ENCODE measurements around the gene AMN1. TPM values are rescaled to one million over a fixed set of nuclear protein-coding genes. Genes with fewer than 3 reads are reported as not detected.

Gene AMN1
- total and polyA plus RNA-seq, 2 of the 4 experiments (the other 2 are of a cell fraction) = 3.4 to 5.2 TPM

- no peaks in the 10 kb centered on the region for H3K9me3 ChIP-seq (ENCODE audit: control insufficient read depth, insufficient read depth, low read length)
- H3K4me1 ChIP-seq (ENCODE audit: control insufficient read depth, insufficient read depth, low read length) = no peaks in the 10 kb centered on the region; the same call in 1 of the 2 replicates
- no peak for TF ChIP-seq MAFK (IDR thresholded peaks at IDR 0.05; ENCODE audit: low read depth, low read length)
- no peak for TF ChIP-seq BHLHE40 (IDR thresholded peaks at IDR 0.05; ENCODE audit: low read depth, low read length)
- no peak for TF ChIP-seq CHD1 (IDR thresholded peaks at IDR 0.05; ENCODE audit: low read depth, low read length)
- no peak for TF ChIP-seq FOS (IDR thresholded peaks at IDR 0.05; ENCODE audit: low read depth, low read length)
- TF ChIP-seq SMC3 (IDR thresholded peaks at IDR 0.05; ENCODE audit: low read depth, low read length) = no peak
- no peak for TF ChIP-seq CTCF (conservative IDR thresholded peaks at IDR 0.05; ENCODE audit: low read depth, low read length)
- TF ChIP-seq RAD21 (IDR thresholded peaks at IDR 0.05; ENCODE audit: low read length) = no peak
- TF ChIP-seq ELK1 (IDR thresholded peaks at IDR 0.05; ENCODE audit: borderline replicate concordance, low read depth, low read length) = no peak
- TF ChIP-seq USF2 (IDR thresholded peaks at IDR 0.05; ENCODE audit: low read depth, low read length) = no peak
- no peak for TF ChIP-seq RFX5 (IDR thresholded peaks at IDR 0.05; ENCODE audit: low read depth, low read length)
- TF ChIP-seq NFE2L2 (IDR thresholded peaks at IDR 0.05; ENCODE audit: low read depth, low read length) = no peak
- TF ChIP-seq CEBPB (IDR thresholded peaks at IDR 0.05; ENCODE audit: low read depth, low read length) = no peak
- no peak for TF ChIP-seq POLR2A (IDR thresholded peaks at IDR 0.05; ENCODE audit: low read depth, low read length)
- TF ChIP-seq RCOR1 (IDR thresholded peaks at IDR 0.05; ENCODE audit: insufficient replicate concordance, low read length) = no peak
- intact Hi-C loops (cut with micrococcal nuclease) (no loop called here), dilution Hi-C loops (cut with HindIII; ENCODE audit: low sequenced_read_pairs, unreplicated experiment) (no loop called here), in situ Hi-C loops (cut with MboI; ENCODE audit: low sequenced_read_pairs) (no loop called here)
- H3K27me3 ChIP-seq (ENCODE audit: control insufficient read depth, insufficient read depth, low read length) = no peaks in the 10 kb centered on the region; the same call in 1 of the 2 replicates
- no peak overlapping the region for H3K56ac ChIP-seq (ENCODE audit: extremely low read depth, insufficient read depth, low read length)
- no peaks in the 10 kb centered on the region for H3K9me1 ChIP-seq (ENCODE audit: insufficient read depth, low read length)
- H2AFZ ChIP-seq (replicated peaks; ENCODE audit: low read length, poor library complexity) = no peak overlapping the region
- no peak overlapping the region for H2BK15ac ChIP-seq (ENCODE audit: low read depth, low read length)
- H2AK9ac ChIP-seq (replicated peaks; ENCODE audit: low read depth, low read length, poor library complexity) = no peak overlapping the region
- H4K91ac ChIP-seq (ENCODE audit: insufficient read depth, low read depth, low read length) = no peak overlapping the region
- no peak overlapping the region for H4K5ac ChIP-seq (ENCODE audit: low read depth, low read length)
- no CpG with 5 or more reads among the region's 7 CpGs for WGBS, 2 experiments (ENCODE audit: extremely low coverage in 2 of 2, insufficient read length in 1 of 2)
- H3K27ac ChIP-seq (ENCODE audit: insufficient read depth, low read length) = no peak overlapping the region
- BruUV-seq (replicated peaks) = no TSS peak
- no peak overlapping the region for H2BK5ac ChIP-seq (ENCODE audit: low read depth, low read length, poor library complexity, severe bottlenecking)
- H3K4ac ChIP-seq (ENCODE audit: low read depth, low read length) = no peak overlapping the region
- no peak overlapping the region for H3K23ac ChIP-seq (ENCODE audit: low read depth, low read length)
- no peaks in the 10 kb centered on the region for H4K20me1 ChIP-seq (ENCODE audit: insufficient read depth, low read length)
- no peak overlapping the region for H3K4me2 ChIP-seq (ENCODE audit: low read depth, low read length)
- H3K4me3 ChIP-seq (ENCODE audit: insufficient read depth, low read depth, low read length) = no peak overlapping the region
- no peaks in the 10 kb centered on the region for H3K36me3 ChIP-seq (ENCODE audit: control insufficient read depth, insufficient read depth, low read length)
- H4K8ac ChIP-seq (ENCODE audit: low read depth in 2 of 2, low read length in 2 of 2) = no peak overlapping the region
- no peak overlapping the region for H3K14ac ChIP-seq (replicated peaks; ENCODE audit: low read depth, low read length)
- no peak overlapping the region for H3K18ac ChIP-seq (ENCODE audit: low read depth, low read length)
- no peaks in the 10 kb centered on the region for H3K79me1 ChIP-seq (ENCODE audit: low read depth in 1 of 2, low read length in 2 of 2)
- ChIA-PET CTCF (interaction anchor here (0.7 kb wide), 1 partner anchor 33 kb away, joined by 4 read pairs; the partner anchor contains the start of gene ETFBKMT), POLR2A (ENCODE audit: unreplicated experiment) (no interaction called here)
- no peak overlapping the region for H2AK5ac ChIP-seq (ENCODE audit: low read depth, low read length)
- DNase-seq (no peak), ATAC-seq (ENCODE audit: low read depth) (no peak)
- H2BK120ac ChIP-seq (ENCODE audit: low read depth, low read length) = no peak overlapping the region
- H3K9ac ChIP-seq (ENCODE audit: low read depth, low read length) = no peak overlapping the region
- no peak overlapping the region for H2BK20ac ChIP-seq (ENCODE audit: low read depth, low read length)
These were observed 102.4 kb downstream of the AMN1 start for GRCh38 chr12:31626270-31626995.
